HEK293T (cell line): ENCODE results near the gene TXNRD2.

ENCODE experiments used
- CTCF ChIA-PET: fragments of 350-600 bp; formaldehyde crosslinking; extraction: SDS; loops from one replicate; lab custom pipeline; 2021; ENCODE audit warnings: antibody characterized with exemption, inconsistent platforms; lab: Yijun Ruan, JAX
- POLR2A ChIA-PET: fragments of 350-600 bp; formaldehyde crosslinking; extraction: SDS; loops from one replicate; lab custom pipeline; 2020; ENCODE audit warnings: antibody characterized with exemption, inconsistent platforms; lab: Yijun Ruan, JAX
- DNase-seq: peaks from one replicate; pipeline ENCODE4 v3.0.0; 2012; ENCODE audit warnings: mixed read lengths; ENCODE audit errors: extremely low spot score
- BHLHE40 ChIP-seq: fragments of 450-650 bp; IDR thresholded peaks from 2 replicates; pipeline ENCODE4 v1.6.1; 2016; ENCODE audit warnings: mild to moderate bottlenecking, moderate library complexity, borderline replicate concordance
- CTBP1 ChIP-seq: fragments of 450-650 bp; IDR thresholded peaks from 2 replicates; pipeline ENCODE4 v1.6.1; 2016; ENCODE audit warnings: borderline replicate concordance
- ELF4 ChIP-seq: fragments of 450-650 bp; IDR thresholded peaks from 2 replicates; pipeline ENCODE4 v1.6.1; 2017; ENCODE audit warnings: antibody characterized with exemption
- FOXA1 ChIP-seq: fragments of 450-650 bp; IDR thresholded peaks from 2 replicates; pipeline ENCODE4 v1.6.1; 2016; ENCODE audit warnings: mild to moderate bottlenecking
- FOXK2 ChIP-seq: fragments of 450-650 bp; IDR thresholded peaks from 2 replicates; pipeline ENCODE4 v1.6.1; 2016; ENCODE audit warnings: mild to moderate bottlenecking
- FOXM1 ChIP-seq: fragments of 450-650 bp; IDR thresholded peaks from 2 replicates; pipeline ENCODE4 v1.6.1; 2017; ENCODE audit warnings: mild to moderate bottlenecking, borderline replicate concordance
- HDGF ChIP-seq: fragments of 450-650 bp; IDR thresholded peaks from 2 replicates; pipeline ENCODE4 v1.6.1; 2017; ENCODE audit warnings: antibody characterized with exemption, borderline replicate concordance
- L3MBTL2 ChIP-seq: fragments of 450-650 bp; conservative IDR thresholded peaks from 2 replicates; pipeline ENCODE4 v1.6.1; 2016; ENCODE audit warnings: mild to moderate bottlenecking
- LEF1 ChIP-seq: fragments of 450-650 bp; IDR thresholded peaks from 2 replicates; pipeline ENCODE4 v1.6.1; 2017; ENCODE audit warnings: mild to moderate bottlenecking, borderline replicate concordance
- NFRKB ChIP-seq: fragments of 450-650 bp; IDR thresholded peaks from 2 replicates; pipeline ENCODE4 v1.6.1; 2016; ENCODE audit warnings: mild to moderate bottlenecking, moderate library complexity
- SUZ12 ChIP-seq: fragments of 450-650 bp; IDR thresholded peaks from 2 replicates; pipeline ENCODE4 v1.6.1; 2016; ENCODE audit warnings: mild to moderate bottlenecking
- TARDBP ChIP-seq: fragments of 450-650 bp; IDR thresholded peaks from 2 replicates; pipeline ENCODE4 v1.6.1; 2016
- ZNF384 ChIP-seq: fragments of 450-650 bp; IDR thresholded peaks from 2 replicates; pipeline ENCODE4 v1.6.1; 2016
- TF ChIP-seq, protein P1 (sequence below): fragments of 450-650 bp; IDR thresholded peaks from 2 replicates; pipeline ENCODE4 v1.6.1; 2016

Gene TXNRD2

DNA sequence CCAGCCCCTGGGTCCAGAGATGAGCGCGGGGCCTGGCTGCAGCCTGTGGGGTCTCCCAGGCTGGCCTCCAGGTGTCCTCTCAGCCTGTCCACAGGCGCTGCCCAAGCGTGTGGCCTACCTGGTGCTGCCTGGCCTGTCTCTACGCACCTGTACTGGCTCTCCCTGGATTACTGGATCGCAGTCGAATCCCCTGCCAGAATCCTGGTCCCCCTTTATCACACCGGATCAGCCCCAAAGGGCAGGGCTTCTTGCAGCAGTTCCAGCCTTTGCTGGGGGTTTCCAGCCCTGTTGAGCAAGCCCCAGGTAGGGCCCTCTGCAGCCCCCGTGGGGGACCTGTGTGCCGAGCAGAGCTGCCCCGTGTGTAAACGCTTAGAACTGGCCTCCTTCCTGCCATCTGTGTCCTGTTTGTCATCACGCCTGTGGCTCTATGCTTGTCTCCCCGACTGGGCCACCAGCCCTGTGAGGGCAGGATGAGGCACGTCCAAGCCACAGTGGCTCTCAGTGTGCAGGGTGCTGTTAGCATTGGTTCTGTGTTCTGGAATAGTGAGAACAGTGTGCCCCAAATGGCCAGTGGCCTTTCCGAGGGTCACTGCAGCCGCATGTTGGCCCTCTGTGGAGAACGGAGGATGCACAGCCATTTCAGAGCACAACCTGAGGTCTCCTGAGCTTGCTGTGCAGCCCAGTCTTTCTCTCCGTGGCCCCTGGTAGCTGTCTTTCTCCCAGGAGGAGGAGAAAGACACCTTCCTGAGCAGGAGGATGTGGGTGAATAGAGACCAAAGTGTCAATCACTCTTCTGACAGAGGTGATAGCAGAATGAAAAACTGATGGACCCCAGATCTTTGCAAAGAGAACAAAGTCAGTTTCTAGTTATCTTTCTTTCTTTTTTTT, 13.9 kb upstream of the TXNRD2 start:
- CTCF ChIA-PET = no interaction called here
- no peak for DNase-seq
- POLR2A ChIA-PET = interaction anchor here (0.8 to 2.5 kb wide), 2 partner anchors 8 to 12 kb away, joined by 3 to 16 read pairs; no protein-coding TSS in a partner anchor
- TF ChIP-seq, protein P1, sequence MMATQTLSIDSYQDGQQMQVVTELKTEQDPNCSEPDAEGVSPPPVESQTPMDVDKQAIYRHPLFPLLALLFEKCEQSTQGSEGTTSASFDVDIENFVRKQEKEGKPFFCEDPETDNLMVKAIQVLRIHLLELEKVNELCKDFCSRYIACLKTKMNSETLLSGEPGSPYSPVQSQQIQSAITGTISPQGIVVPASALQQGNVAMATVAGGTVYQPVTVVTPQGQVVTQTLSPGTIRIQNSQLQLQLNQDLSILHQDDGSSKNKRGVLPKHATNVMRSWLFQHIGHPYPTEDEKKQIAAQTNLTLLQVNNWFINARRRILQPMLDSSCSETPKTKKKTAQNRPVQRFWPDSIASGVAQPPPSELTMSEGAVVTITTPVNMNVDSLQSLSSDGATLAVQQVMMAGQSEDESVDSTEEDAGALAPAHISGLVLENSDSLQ = peak; percentile 66
- TF ChIP-seq ZNF384 (peak; percentile 22), HDGF (no peak)

DNA sequence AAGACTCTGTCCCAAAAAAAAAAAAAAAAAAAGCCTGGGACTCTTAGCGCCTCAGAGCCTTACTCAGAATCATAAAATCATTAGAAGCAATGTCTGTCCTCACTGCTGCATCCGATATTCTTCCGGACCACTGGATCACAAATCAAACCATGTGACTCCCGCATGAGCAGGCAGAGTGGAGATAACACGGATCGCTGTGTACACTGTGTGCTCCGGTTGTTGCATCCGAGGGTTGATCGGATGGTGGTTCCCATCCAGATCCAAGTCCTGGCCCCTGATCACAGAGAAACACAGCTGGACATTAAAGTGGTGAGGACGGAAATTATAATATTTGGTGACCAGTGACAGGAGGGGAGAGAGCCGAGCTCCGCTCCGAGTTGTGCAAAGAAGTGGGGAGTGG, 9.7 kb upstream of the TXNRD2 start:
- POLR2A ChIA-PET = no interaction called here
- no peak for TF ChIP-seq SUZ12
- TF ChIP-seq BHLHE40 = no peak
- no peak for TF ChIP-seq CTBP1
- no peak for TF ChIP-seq NFRKB
- TF ChIP-seq, protein P1 = no peak
- TF ChIP-seq FOXK2 = no peak
- CTCF ChIA-PET = no interaction called here
- DNase-seq = no peak

DNA sequence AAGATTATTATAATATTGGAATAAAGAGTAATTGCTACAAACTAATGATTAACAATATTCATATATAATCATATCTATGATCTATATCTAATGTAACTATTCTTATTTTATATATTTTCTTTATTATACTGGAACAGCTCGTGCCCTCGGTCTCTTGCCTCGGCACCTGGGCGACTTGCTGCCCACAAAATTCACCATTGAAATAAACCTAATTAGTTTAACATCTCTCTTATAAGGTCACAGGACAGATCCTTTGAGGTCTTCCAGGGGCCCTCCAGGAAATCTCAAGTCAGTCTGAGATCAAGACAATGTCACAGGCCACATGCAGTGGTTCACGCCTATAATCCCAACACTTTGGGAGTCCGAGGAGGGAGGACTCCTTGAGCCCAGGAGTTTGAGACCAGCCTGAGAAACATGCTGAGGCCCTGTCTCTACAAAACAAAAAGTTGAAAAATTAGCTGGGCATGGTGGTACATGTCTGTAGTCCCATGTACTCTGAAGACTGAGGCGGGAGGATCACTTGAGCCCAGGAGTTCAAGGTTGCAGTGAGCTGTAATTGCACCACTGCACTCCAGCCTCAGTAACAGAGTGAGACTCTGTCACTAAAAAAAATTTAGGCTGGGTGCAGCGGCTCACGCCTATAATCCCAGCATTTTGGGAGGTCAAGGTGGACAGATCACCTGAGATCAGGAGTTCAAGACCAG, 6.6 kb upstream of the TXNRD2 start:
- CTCF ChIA-PET = interaction anchor here (0.6 to 1.0 kb wide), 3 partner anchors 11 to 92 kb away, joined by 3 to 6 read pairs (median 4); no protein-coding TSS in a partner anchor
- DNase-seq = no peak
- POLR2A ChIA-PET = interaction anchor here (1.1 kb wide), 1 partner anchor 8 kb away, joined by 3 read pairs; no protein-coding TSS in a partner anchor
- no peak for TF ChIP-seq ZNF384
- no peak for TF ChIP-seq FOXK2
- TF ChIP-seq ELF4 = no peak
- no peak for TF ChIP-seq LEF1
- TF ChIP-seq HDGF = no peak
- TF ChIP-seq, protein P1 = no peak
- TF ChIP-seq FOXM1 = no peak
- TF ChIP-seq TARDBP = no peak
- no peak for TF ChIP-seq FOXA1

DNA sequence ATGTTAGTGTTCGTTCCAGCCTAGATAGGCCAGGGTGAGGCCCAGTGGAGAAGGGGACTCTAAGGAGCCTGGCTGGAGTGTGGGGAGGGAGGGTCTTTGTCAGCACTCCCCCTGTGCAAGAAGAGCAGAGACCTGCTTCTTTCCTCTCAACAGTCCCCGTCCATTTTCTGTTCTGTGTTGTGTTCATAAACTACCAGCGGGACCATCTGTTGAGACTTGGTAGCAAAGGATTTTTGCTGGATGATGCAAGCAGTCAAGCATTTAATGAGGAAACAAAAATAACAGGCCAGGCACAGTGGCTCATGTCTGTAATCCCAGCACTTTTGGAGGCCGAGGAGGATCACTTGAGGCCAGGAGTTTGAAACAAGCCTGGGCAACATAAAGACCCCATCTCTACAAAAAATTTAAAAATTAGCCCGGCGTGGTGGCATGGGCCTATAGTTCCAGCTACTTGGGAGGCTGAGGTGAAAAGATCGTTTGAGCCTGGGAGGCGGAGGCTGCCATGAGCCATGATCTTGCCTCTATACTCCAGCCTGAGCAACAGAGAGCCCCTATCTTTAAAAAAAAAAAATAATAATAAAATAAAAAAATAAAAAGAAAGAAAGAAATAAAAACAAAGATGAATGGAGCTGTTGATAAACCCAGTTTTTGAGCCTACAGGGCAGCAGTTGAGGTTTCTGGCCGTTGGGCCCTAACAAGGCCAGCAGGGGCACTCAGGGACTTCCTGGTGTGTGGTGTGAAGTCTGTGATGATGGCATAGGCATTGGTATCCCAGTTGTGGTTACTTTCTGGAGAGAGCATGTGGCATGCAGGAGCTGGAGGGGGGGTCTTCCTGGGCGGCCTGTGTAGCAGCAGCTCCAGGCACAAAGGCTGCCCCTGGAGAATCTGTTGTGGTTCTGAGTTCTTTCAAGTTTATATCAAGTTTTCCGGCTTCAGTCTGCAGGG, 1.7 kb upstream of the TXNRD2 start:
- ChIA-PET CTCF (interaction anchor here (1.4 to 2.2 kb wide), 3 partner anchors 10 to 219 kb away, joined by 4 to 15 read pairs (median 8); partner anchors contain the start of gene GP1BB), POLR2A (interaction anchor here (0.9 to 2.7 kb wide), 6 partner anchors 9 to 213 kb away, joined by 3 to 16 read pairs (median 4); partner anchors contain the start of gene TRMT2A)
- no peak for DNase-seq
- TF ChIP-seq HDGF (no peak), L3MBTL2 (peak; percentile 79)

DNA sequence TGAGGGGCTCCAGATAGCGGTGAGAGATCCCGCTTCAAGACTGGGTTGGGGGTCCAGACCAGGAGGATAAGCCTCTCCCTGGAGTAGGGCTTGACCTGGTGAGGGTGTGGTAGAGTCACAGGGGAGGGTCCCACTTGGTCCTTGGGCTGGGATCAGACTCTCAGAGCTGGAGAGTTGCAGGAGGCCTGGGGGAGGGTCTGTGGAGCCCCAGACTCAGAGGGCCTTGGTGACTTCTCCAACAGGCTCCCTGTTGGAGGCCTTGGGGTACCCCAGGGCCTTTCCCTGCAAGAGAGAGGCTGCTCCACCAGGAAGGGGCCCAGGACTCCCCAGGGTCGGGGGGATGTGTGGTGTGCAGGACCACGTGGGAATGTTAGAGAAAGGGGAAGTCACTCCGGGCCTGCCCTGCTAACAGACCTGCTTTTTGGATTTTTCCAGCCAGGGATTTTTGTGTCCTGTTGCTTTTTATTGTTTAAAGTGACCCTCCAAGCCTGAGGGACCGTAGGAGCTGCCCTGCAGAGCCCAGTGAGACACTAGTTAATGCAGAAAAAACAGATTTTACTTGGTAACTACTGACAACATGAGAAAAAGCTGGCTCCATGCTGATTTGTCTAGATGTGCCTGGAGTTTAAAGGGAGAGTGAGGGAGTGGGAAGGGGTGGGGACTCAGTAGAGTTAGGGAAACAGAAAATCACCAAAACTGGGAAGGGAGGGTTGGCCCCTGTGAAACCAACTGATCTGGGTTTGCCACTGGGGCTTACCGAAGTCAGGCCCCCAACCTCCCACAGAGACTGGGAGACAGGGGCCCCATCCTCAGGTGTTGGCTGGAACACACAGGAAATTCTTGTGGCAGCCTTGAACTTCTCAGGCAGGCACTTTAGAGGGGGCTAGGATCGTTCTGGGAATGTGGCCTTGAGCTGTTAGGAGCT, 801 bp upstream of the TXNRD2 start:
- ChIA-PET POLR2A (interaction anchor here (0.9 to 2.7 kb wide), 9 partner anchors 8 to 212 kb away, joined by 3 to 16 read pairs (median 4); partner anchors contain the start of gene TRMT2A), CTCF (interaction anchor here (1.4 to 2.2 kb wide), 3 partner anchors 11 to 219 kb away, joined by 4 to 15 read pairs (median 8); partner anchors contain the start of gene GP1BB)
- peak; percentile 43 for DNase-seq
- peak; percentile 27; the same call in 1 of the 2 replicates for TF ChIP-seq ELF4
- no peak for TF ChIP-seq FOXM1
